ENCODE measurements around the gene NDUFA8. TPM values are rescaled to one million over a fixed set of nuclear protein-coding genes. Genes with fewer than 3 reads are reported as not detected.
"Not testable (repeated sequence)": the region's sequence is repeated elsewhere in the genome, so short reads cannot be mapped to it uniquely, and the experiment has no call there.

The NDUFA8 gene
- total RNA-seq, 2 experiments from 2014 or later: 45.5 to 47.9 TPM

DNA sequence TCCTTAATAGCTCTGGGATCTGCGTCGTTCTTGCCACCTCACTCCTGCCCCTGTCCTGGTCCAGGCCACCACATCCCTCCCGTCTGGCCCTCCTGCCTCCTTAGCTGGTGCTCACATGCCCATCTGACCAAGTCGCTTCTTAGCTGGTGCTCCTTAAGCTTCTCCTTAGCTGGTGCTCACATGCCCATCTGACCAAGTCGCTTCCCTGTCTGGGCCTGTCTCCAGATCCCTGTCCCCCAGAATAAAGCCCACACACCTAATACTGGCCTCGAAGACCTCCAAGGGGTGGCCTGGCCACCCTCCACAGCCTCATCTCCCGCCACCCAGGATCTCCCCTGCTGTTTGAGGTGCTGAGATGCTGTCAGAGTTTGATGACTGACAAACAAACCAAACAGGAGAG is 35.1 kb downstream of the NDUFA8 start:
- Mint-ChIP-seq H3K36me3 (ENCODE audit: low read depth) (no peaks in the 10 kb centered on the region), H3K27ac (no peak overlapping the region), H3K4me3 (no peak overlapping the region), H3K27me3 (ENCODE audit: low read depth) (peaks cover 22% of the 10 kb centered on the region), H3K9me3 (no peaks in the 10 kb centered on the region), H3K4me1 (ENCODE audit: low read depth) (peaks cover 11% of the 10 kb centered on the region)
- no peak for DNase-seq
- CTCF ChIA-PET: interaction anchor here (0.6 to 8.6 kb wide), 40 partner anchors 8 to 1647 kb away, joined by 3 to 188 read pairs (median 4); partner anchors contain the start of genes MORN5 and NDUFA8
- intact Hi-C loops (cut with micrococcal nuclease): loop anchor here (10.0 kb wide), 3 partner anchors 70 to 1220 kb away; no protein-coding TSS in a partner anchor

DNA sequence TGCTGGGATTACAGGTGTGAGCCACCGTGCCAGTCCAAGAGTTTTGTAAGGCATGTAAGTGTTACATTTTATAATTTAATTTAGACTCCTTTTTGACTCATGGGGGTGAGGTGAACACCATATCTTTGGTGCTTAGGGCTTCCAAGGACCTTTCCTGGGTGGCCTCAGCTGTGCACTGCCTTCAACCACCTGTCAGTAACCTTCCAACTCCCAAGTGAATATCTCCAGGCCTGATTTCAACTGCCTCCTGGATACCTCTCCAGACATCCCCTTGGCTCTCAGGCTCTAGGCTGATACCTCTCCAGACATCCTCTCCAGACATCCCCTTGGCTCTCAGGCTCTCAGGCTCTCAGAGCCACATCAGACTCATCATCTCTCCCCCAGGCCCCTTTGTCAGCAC is 35.5 kb downstream of the NDUFA8 start:
- H3K36me3 Mint-ChIP-seq (ENCODE audit: low read depth): no peaks in the 10 kb centered on the region
- intact Hi-C loops (cut with micrococcal nuclease): loop anchor here (10.0 kb wide), 3 partner anchors 71 to 1221 kb away; no protein-coding TSS in a partner anchor
- peaks cover 22% of the 10 kb centered on the region for H3K27me3 Mint-ChIP-seq (ENCODE audit: low read depth)
- CTCF ChIA-PET: interaction anchor here (0.6 to 8.6 kb wide), 31 partner anchors 10 to 693 kb away, joined by 3 to 188 read pairs (median 5); partner anchors contain the start of genes MORN5 and NDUFA8
- H3K9me3 Mint-ChIP-seq: no peaks in the 10 kb centered on the region
- no peak for DNase-seq
- H3K4me1 Mint-ChIP-seq (ENCODE audit: low read depth): peaks cover 11% of the 10 kb centered on the region
- no peak overlapping the region for H3K27ac Mint-ChIP-seq
- no peak overlapping the region for H3K4me3 Mint-ChIP-seq

DNA sequence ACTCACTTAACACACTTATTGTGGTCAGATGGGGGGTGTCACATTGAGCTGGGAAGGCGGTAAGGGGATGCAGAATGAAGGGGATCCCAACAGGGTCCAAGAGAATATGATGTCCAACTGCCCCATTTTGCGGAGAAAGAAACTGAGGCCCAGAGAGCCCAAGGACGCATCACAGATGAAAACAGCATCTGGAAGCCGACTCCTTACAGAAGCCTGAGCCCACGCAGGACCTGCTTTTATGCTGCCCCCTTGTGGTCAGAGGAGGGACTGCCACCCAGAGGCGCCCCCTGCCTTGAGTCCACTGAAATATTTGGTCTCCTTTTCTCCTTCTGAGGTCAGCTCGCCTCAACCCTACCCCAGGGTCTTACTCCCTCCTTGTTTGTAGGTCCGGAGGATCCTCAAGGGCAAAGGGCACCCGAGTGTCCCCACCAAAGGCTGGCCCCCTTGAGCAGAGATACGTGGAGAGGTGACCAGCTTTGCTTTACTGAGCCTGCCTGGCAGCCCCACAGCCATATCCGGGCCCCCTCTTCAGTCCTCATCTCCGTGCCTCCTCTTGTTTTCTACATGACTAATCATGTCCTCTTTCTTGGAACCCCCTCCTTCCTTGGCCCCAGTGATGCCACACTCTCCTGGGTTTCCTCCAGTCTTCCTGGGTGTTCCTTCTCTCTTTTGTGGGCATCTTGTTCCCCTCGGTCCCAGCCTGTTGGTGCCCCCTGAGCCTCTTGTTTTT is 36.5 kb downstream of the NDUFA8 start:
- H3K27me3 Mint-ChIP-seq (ENCODE audit: low read depth): peaks cover 22% of the 10 kb centered on the region
- CTCF ChIA-PET: interaction anchor here (0.6 to 8.6 kb wide), 17 partner anchors 10 to 239 kb away, joined by 3 to 188 read pairs (median 7); partner anchors contain the start of genes MORN5, MRRF, NDUFA8 and RBM18

DNA sequence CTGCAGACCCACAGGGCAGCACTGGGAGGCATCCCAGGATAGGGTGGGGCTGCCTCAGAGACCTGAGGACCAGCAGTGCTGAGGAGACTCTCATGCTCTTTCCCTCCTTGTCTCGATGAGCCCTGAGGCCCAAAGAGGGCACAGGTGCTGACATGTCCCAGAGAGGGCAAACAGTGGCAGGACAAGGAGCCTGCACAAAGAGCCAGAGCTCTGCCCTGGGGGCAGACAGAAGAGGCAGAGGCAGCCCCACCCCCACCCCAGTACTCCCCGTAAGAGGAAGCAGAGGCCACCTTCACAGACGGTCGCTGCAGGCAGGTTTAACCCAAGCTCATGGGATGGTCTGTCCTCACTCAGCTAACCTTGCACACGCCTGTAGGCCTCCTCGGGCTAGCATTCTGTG is 37.1 kb downstream of the NDUFA8 start:
- CTCF ChIA-PET: interaction anchor here (1.0 to 8.6 kb wide), 12 partner anchors 12 to 234 kb away, joined by 3 to 188 read pairs (median 8); partner anchors contain the start of genes MORN5, MRRF, NDUFA8 and RBM18
- H3K4me1 Mint-ChIP-seq (ENCODE audit: low read depth): peaks cover 11% of the 10 kb centered on the region
- H3K4me3 Mint-ChIP-seq: no peak overlapping the region
- DNase-seq: no peak
- H3K27me3 Mint-ChIP-seq (ENCODE audit: low read depth): peaks cover 22% of the 10 kb centered on the region
- no peak overlapping the region for H3K27ac Mint-ChIP-seq
- H3K36me3 Mint-ChIP-seq (ENCODE audit: low read depth): no peaks in the 10 kb centered on the region
- H3K9me3 Mint-ChIP-seq: no peaks in the 10 kb centered on the region
- intact Hi-C loops (cut with micrococcal nuclease): loop anchor here (10.0 kb wide), 3 partner anchors 72 to 1222 kb away; no protein-coding TSS in a partner anchor

More for the DNA sequence above, 36.5 kb downstream of the NDUFA8 start:
- Mint-ChIP-seq H3K27ac (no peak overlapping the region), H3K4me3 (no peak overlapping the region), H3K9me3 (no peaks in the 10 kb centered on the region), H3K36me3 (ENCODE audit: low read depth) (no peaks in the 10 kb centered on the region), H3K4me1 (ENCODE audit: low read depth) (peaks cover 11% of the 10 kb centered on the region)
- DNase-seq: peak; percentile 83
- intact Hi-C loops (cut with micrococcal nuclease): loop anchor here (1.0 to 10.0 kb wide), 5 partner anchors 24 to 1222 kb away; no protein-coding TSS in a partner anchor

DNA sequence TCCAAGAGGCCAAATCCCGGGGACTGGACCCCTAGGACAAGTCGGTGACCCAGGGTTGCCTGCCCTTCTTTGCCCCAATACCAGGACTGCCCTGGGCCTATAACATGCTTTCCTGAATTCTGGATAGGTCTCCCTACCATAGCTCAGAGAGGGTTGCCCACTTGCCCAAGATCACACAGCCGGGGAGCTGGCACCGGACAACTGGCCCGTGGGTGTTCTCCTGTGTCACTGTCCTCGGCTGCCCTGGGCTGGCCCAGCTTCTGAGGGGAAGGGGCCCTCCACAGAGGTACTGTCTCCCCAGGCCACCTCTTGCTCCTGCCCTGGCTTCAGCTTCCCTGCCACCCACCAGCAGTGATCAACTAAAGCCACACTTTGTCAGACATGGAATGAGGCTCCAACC is 37.6 kb downstream of the NDUFA8 start:
- no peaks in the 10 kb centered on the region for H3K36me3 Mint-ChIP-seq (ENCODE audit: low read depth)
- DNase-seq: no peak
- peaks cover 3% of the 10 kb centered on the region for H3K9me3 Mint-ChIP-seq
- H3K4me1 Mint-ChIP-seq (ENCODE audit: low read depth): peaks cover 11% of the 10 kb centered on the region
- peaks cover 22% of the 10 kb centered on the region for H3K27me3 Mint-ChIP-seq (ENCODE audit: low read depth)
- H3K4me3 Mint-ChIP-seq: no peak overlapping the region
- intact Hi-C loops (cut with micrococcal nuclease): loop anchor here (10.0 kb wide), 3 partner anchors 73 to 1223 kb away; no protein-coding TSS in a partner anchor
- CTCF ChIA-PET: interaction anchor here (1.0 to 8.6 kb wide), 10 partner anchors 12 to 235 kb away, joined by 3 to 188 read pairs (median 13); partner anchors contain the start of genes MRRF and RBM18
- H3K27ac Mint-ChIP-seq: no peak overlapping the region

DNA sequence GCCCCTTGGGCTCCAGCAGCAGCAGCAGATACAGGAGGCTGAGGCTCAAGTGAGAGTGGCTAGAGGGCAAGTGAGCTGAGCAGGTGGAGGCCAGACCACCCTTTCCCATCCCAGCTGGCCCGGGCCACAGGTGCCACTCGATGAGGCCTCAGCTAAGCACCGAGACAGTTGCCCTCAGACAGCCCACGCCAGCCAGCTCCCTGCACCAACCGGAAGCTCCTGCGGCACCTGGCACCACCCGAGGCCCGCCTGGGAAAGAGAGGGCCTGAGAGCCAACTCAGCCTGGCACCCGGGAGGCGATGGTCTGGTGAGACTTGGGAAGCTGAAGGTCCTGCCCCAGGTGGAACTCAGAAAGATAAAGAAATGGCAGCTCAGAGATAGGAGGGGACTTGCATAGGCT is 38.2 kb downstream of the NDUFA8 start:
- intact Hi-C loops (cut with micrococcal nuclease): loop anchor here (10.0 kb wide), 3 partner anchors 73 to 1223 kb away; no protein-coding TSS in a partner anchor
- DNase-seq: no peak
- Mint-ChIP-seq H3K9me3 (peaks cover 3% of the 10 kb centered on the region), H3K36me3 (ENCODE audit: low read depth) (no peaks in the 10 kb centered on the region), H3K27me3 (ENCODE audit: low read depth) (peaks cover 18% of the 10 kb centered on the region), H3K4me1 (ENCODE audit: low read depth) (peaks cover 8% of the 10 kb centered on the region), H3K27ac (no peak overlapping the region), H3K4me3 (no peak overlapping the region)
- CTCF ChIA-PET: interaction anchor here (0.6 to 5.7 kb wide), 6 partner anchors 13 to 229 kb away, joined by 3 to 188 read pairs (median 16); no protein-coding TSS in a partner anchor

DNA sequence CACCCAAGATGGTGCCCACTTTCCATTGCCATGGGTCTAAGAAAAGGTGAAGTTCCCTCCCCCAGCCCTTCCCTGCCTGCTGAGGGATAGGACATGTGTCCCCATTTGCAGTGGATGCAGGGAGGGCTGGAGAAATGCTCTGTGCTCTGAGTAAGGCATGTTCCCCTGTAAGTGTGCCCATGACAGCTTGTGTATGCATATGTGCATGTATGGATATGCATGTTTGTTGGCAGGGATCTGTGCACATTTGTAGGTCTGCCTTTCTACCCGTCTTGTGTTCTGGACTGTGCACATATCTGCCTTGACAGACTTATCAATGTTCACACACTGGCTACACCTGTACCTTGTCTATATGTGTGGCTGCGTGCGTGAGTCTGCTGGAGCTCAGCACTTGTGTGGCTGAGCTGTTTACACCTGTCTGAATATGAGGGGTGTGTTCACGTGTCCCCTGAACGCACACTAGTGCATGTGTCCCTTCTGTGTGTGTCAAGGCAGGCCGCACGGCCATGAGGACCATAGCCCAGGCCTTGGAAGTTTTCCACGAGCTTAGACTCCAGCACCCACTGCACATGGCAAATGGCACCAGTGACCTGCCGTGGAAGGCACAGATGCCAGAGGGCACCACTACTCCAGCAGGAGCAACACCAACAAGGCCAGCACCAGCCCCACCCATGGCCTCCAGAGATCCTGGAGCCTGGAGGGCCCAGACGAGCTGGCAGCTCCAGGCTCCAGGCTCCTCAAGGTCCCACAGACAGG is 39.1 kb downstream of the NDUFA8 start:
- peaks cover 10% of the 10 kb centered on the region for H3K27me3 Mint-ChIP-seq (ENCODE audit: low read depth)
- peaks cover 2% of the 10 kb centered on the region for H3K4me1 Mint-ChIP-seq (ENCODE audit: low read depth)
- H3K36me3 Mint-ChIP-seq (ENCODE audit: low read depth): no peaks in the 10 kb centered on the region
- no peak overlapping the region for H3K4me3 Mint-ChIP-seq
- CTCF ChIA-PET: interaction anchor here (0.7 to 5.7 kb wide), 4 partner anchors 21 to 230 kb away, joined by 3 to 188 read pairs (median 6); no protein-coding TSS in a partner anchor
- no peak for DNase-seq
- no peak overlapping the region for H3K27ac Mint-ChIP-seq
- intact Hi-C loops (cut with micrococcal nuclease): loop anchor here (10.0 kb wide), 3 partner anchors 74 to 1224 kb away; no protein-coding TSS in a partner anchor
- H3K9me3 Mint-ChIP-seq: peaks cover 3% of the 10 kb centered on the region

DNA sequence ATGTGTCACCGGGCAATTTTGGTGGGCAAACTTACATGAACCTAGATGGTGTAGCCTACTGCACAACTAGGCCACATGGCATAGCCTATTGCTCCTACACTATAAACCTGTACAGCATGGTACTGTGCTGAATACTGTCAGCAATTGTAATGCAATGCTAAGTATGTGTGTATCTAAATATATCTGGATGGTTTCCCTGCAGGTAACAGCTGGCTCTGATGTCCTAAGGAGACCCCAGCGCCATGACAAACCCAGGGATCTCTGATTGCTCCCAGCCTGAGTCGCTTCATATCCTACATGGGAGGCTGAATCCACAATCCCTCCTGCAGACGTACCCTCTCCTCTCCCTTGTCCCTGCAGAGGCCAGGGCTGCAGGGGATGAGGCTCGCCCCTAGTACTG is 39.9 kb downstream of the NDUFA8 start:
- Mint-ChIP-seq H3K27ac (no peak overlapping the region), H3K4me1 (ENCODE audit: low read depth) (no peaks in the 10 kb centered on the region), H3K9me3 (peaks cover 3% of the 10 kb centered on the region), H3K27me3 (ENCODE audit: low read depth) (peaks cover 4% of the 10 kb centered on the region), H3K36me3 (ENCODE audit: low read depth) (no peaks in the 10 kb centered on the region), H3K4me3 (no peak overlapping the region)
- no peak for DNase-seq
- intact Hi-C loops (cut with micrococcal nuclease): loop anchor here (10.0 kb wide), 3 partner anchors 75 to 1225 kb away; no protein-coding TSS in a partner anchor
- CTCF ChIA-PET: interaction anchor here (0.8 kb wide), 1 partner anchor 20 kb away, joined by 8 read pairs; no protein-coding TSS in a partner anchor

DNA sequence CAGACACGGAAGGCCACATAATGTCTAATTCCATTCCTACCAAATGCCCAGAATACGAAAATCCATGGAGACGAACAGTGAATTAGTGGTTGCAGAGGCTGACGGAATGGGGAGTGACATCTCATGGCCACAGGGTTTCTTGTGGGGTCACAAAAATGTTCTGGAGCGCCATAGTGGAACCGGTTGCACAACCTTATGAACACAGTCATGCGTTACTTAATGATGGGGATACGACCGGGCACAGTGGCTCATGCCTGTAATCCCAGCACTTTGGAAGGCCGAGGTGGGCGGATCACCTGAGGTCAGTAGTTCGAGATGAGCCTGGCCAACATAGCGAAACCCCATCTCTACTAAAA is 40.4 kb downstream of the NDUFA8 start:
- Mint-ChIP-seq H3K27ac (no peak overlapping the region), H3K36me3 (ENCODE audit: low read depth) (no peaks in the 10 kb centered on the region), H3K4me1 (ENCODE audit: low read depth) (no peaks in the 10 kb centered on the region), H3K4me3 (no peak overlapping the region), H3K27me3 (ENCODE audit: low read depth) (peaks cover 2% of the 10 kb centered on the region), H3K9me3 (peaks cover 3% of the 10 kb centered on the region)
- no peak for DNase-seq
- intact Hi-C loops (cut with micrococcal nuclease): no loop called here
- CTCF ChIA-PET: interaction anchor here (0.9 to 5.0 kb wide), 2 partner anchors 21 to 232 kb away, joined by 4 to 29 read pairs; no protein-coding TSS in a partner anchor

DNA sequence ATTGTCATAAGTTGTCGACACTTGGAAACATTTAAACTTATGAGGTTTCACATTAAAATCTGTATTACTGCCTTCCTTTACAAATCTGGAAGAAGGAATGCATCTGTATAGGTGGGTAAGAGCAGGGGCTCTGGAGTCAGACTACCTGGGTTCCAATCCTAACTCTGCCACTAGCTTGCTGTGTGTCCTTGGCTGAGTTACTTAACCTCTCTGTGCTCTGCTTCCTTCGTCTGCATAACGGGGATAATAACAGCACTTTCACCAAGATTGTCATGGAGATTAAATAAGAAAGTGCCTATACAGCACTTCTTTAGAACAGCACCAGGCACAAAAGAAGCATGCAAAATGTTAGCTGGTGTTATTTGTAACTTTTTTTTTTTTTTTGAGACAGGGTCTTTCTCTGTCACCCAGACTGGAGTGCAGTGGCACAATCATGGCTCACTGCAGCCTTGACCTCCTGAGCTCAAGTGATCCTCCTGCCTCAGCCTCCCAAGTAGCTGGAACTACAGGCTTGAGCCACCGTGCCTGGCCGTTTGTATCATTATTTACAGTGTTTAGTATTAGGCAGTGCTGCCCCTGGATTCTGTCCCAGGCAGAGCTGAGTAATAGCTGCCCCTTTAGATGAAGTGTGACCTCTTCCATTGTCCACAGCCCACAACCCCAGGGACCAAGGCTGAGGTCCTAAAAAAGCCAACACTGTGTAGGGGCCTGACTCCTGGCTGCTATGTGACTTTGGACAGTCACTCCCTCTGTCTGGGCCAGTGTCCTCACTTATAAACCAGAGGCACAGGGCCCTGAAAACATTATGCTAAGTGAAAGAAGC is 41.0 kb downstream of the NDUFA8 start:
- peaks cover 3% of the 10 kb centered on the region for H3K9me3 Mint-ChIP-seq
- no peak overlapping the region for H3K4me3 Mint-ChIP-seq
- H3K36me3 Mint-ChIP-seq (ENCODE audit: low read depth): no peaks in the 10 kb centered on the region
- H3K27ac Mint-ChIP-seq: no peak overlapping the region
- intact Hi-C loops (cut with micrococcal nuclease): no loop called here
- CTCF ChIA-PET: interaction anchor here (0.6 to 5.0 kb wide), 4 partner anchors 20 to 808 kb away, joined by 3 to 29 read pairs (median 4); no protein-coding TSS in a partner anchor
- H3K27me3 Mint-ChIP-seq (ENCODE audit: low read depth): no peaks in the 10 kb centered on the region
- no peaks in the 10 kb centered on the region for H3K4me1 Mint-ChIP-seq (ENCODE audit: low read depth)
- DNase-seq: no peak

DNA sequence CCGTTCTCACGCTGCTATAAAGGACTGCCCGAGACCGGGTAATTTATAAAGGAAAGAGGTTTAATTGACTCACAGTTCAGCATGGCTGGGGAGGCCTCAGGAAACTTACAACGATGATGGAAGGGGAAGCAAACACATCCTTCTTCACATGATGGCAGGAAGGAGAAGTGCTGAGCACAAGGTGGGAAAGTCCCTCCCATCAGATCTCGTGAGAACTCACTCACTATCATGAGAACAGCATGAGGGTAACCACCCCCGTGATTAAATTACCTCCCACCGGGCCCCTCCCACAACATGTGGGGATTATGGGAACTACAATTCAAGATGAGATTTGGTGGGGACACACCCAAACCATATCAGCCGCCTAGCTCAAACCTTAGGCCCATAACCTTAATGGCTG is 42.3 kb downstream of the NDUFA8 start:
- H3K27me3 Mint-ChIP-seq (ENCODE audit: low read depth); intact Hi-C loops (cut with micrococcal nuclease): not testable (repeated sequence)

More for the DNA sequence above, 42.3 kb downstream of the NDUFA8 start:
- not testable (repeated sequence) for DNase-seq; H3K9me3 Mint-ChIP-seq; H3K4me3 Mint-ChIP-seq; H3K36me3 Mint-ChIP-seq (ENCODE audit: low read depth); H3K4me1 Mint-ChIP-seq (ENCODE audit: low read depth); H3K27ac Mint-ChIP-seq
- CTCF ChIA-PET: interaction anchor here (1.0 to 5.0 kb wide), 2 partner anchors 8 to 19 kb away, joined by 7 to 29 read pairs; no protein-coding TSS in a partner anchor

All from activated naive CD4-positive, alpha-beta T cell treated with anti-CD3 and anti-CD28 coated beads for 36 hours (primary cell).